H9 (cell line): ENCODE data around the gene UBTF. TPM values are rescaled to one million over a fixed set of nuclear protein-coding genes. Genes with fewer than 3 reads are reported as not detected.

ENCODE experiments used
- DNase-seq: peaks from one replicate; pipeline ENCODE4 v3.0.0-alpha.2; 2017
- H2AFZ ChIP-seq: one replicate; pipeline ENCODE4 v1.6.1; 2013; ENCODE audit warnings: mild to moderate bottlenecking, low read length, control low read depth, moderate library complexity
- H2AK5ac ChIP-seq: 2 replicates; pipeline ENCODE4 v1.6.1; 2013; ENCODE audit warnings: low read length, control low read depth, mixed read lengths; ENCODE audit not compliant: insufficient read length
- H2BK120ac ChIP-seq: one replicate; pipeline ENCODE4 v1.6.1; 2013; ENCODE audit warnings: low read depth, mild to moderate bottlenecking, low read length, control low read depth, inconsistent platforms; ENCODE audit not compliant: poor library complexity, severe bottlenecking
- H2BK12ac ChIP-seq: 2 replicates; pipeline ENCODE4 v1.6.1; 2013; ENCODE audit warnings: low read length, control low read depth, mixed read lengths, low read depth; ENCODE audit not compliant: insufficient read length
- H2BK15ac ChIP-seq: 2 replicates; pipeline ENCODE4 v1.6.1; 2013; ENCODE audit warnings: low read depth, low read length, control low read depth
- H2BK20ac ChIP-seq: one replicate; pipeline ENCODE4 v1.6.1; 2013; ENCODE audit warnings: low read depth, mild to moderate bottlenecking, low read length, control low read depth, inconsistent platforms; ENCODE audit not compliant: poor library complexity, severe bottlenecking
- H2BK5ac ChIP-seq: 2 replicates; pipeline ENCODE4 v1.6.1; 2013; ENCODE audit warnings: low read length, control low read depth, mixed read lengths; ENCODE audit not compliant: insufficient read length
- H3K14ac ChIP-seq: 2 replicates; pipeline ENCODE4 v1.6.1; 2013; ENCODE audit warnings: low read length, control low read depth; ENCODE audit not compliant: insufficient read depth
- H3K18ac ChIP-seq: 2 replicates; pipeline ENCODE4 v1.6.1; 2013; ENCODE audit warnings: low read depth, mild to moderate bottlenecking, mixed read lengths, low read length, control low read depth; ENCODE audit not compliant: insufficient read length
- H3K23ac ChIP-seq: 2 replicates; pipeline ENCODE4 v1.6.1; 2013; ENCODE audit warnings: low read length, control low read depth, mixed read lengths, low read depth; ENCODE audit not compliant: insufficient read length
- H3K23me2 ChIP-seq: 2 replicates; pipeline ENCODE4 v1.6.1; 2013; ENCODE audit warnings: low read depth, mild to moderate bottlenecking, mixed read lengths, low read length, control low read depth; ENCODE audit not compliant: insufficient read length, poor library complexity, severe bottlenecking
- H3K27ac ChIP-seq: 2 replicates; pipeline ENCODE4 v1.5.1; 2013; ENCODE audit warnings: low read length, control low read depth, mixed read lengths, low read depth; ENCODE audit not compliant: insufficient read length
- H3K27me3 ChIP-seq: 2 replicates; pipeline ENCODE4 v1.6.1; 2013; ENCODE audit warnings: low read length, control low read depth, inconsistent platforms; ENCODE audit not compliant: insufficient read depth
- H3K4ac ChIP-seq: 2 replicates; pipeline ENCODE4 v1.6.1; 2013; ENCODE audit warnings: low read depth, mild to moderate bottlenecking, control low read depth, inconsistent platforms, low read length, moderate library complexity
- H3K4me1 ChIP-seq: 2 replicates; pipeline ENCODE4 v1.6.1; 2013; ENCODE audit warnings: low read length, control low read depth, inconsistent platforms; ENCODE audit not compliant: insufficient read depth
- H3K4me2 ChIP-seq: 2 replicates; pipeline ENCODE4 v1.6.1; 2013; ENCODE audit warnings: low read length, control low read depth, mixed read lengths; ENCODE audit not compliant: insufficient read length, insufficient read depth
- H3K56ac ChIP-seq: 2 replicates; pipeline ENCODE4 v1.6.1; 2013; ENCODE audit warnings: low read depth, mild to moderate bottlenecking, mixed read lengths, low read length, control low read depth; ENCODE audit not compliant: insufficient read length
- H3K79me1 ChIP-seq: 2 replicates; pipeline ENCODE4 v1.6.1; 2013; ENCODE audit warnings: low read depth, mild to moderate bottlenecking, moderate library complexity, low read length, control low read depth, inconsistent platforms; ENCODE audit not compliant: insufficient read depth, poor library complexity, severe bottlenecking
- H3K79me2 ChIP-seq: 2 replicates; pipeline ENCODE4 v1.6.1; 2013; ENCODE audit warnings: low read length, control low read depth, inconsistent platforms; ENCODE audit not compliant: insufficient read depth
- H3K9ac ChIP-seq: 2 replicates; pipeline ENCODE4 v1.6.1; 2013; ENCODE audit warnings: low read length, control low read depth, mixed read lengths; ENCODE audit not compliant: insufficient read length; ENCODE audit errors: extremely low read depth
- H3K9me3 ChIP-seq: one replicate; pipeline ENCODE4 v1.6.1; 2013; ENCODE audit warnings: low read depth, low read length, inconsistent platforms; ENCODE audit not compliant: control insufficient read depth
- H3T11ph ChIP-seq: one replicate; pipeline ENCODE4 v1.6.1; 2013; ENCODE audit warnings: mild to moderate bottlenecking, low read length, control low read depth, inconsistent platforms
- H4K20me1 ChIP-seq: one replicate; pipeline ENCODE4 v1.6.1; 2013; ENCODE audit not compliant: control insufficient read depth, insufficient read length, insufficient read depth
- H4K5ac ChIP-seq: 2 replicates; pipeline ENCODE4 v1.6.1; 2013; ENCODE audit warnings: low read depth, mild to moderate bottlenecking, mixed read lengths, low read length, control low read depth; ENCODE audit not compliant: insufficient read length
- H4K8ac ChIP-seq: replicated peaks from 2 replicates; pipeline ENCODE4 v1.6.1; 2013; ENCODE audit warnings: low read length, control low read depth, mixed read lengths, low read depth; ENCODE audit not compliant: insufficient read length
- H4K91ac ChIP-seq: 2 replicates; pipeline ENCODE4 v1.6.1; 2013; ENCODE audit warnings: low read depth, mild to moderate bottlenecking, moderate library complexity, mixed read lengths, low read length, control low read depth; ENCODE audit not compliant: insufficient read length
- H3K27ac Mint-ChIP-seq, 3 experiments: 2 replicates in 2 of 3; 3 replicates in 1 of 3; pipeline ENCODE4 v1.8.0; 2020 to 2021; ENCODE audit warnings: mixed read lengths in 3 of 3, mild to moderate bottlenecking in 1 of 3, moderate library complexity in 1 of 3
- H3K27me3 Mint-ChIP-seq: 2 replicates; pipeline ENCODE4 v1.8.0; 2021; ENCODE audit warnings: low read depth, mild to moderate bottlenecking, moderate library complexity, mixed read lengths
- H3K36me3 Mint-ChIP-seq, 3 experiments: 2 replicates in 2 of 3; 3 replicates in 1 of 3; pipeline ENCODE4 v1.8.0; 2020 to 2021; ENCODE audit warnings: low read depth in 3 of 3, mixed read lengths in 3 of 3; ENCODE audit not compliant: insufficient read depth in 1 of 3
- H3K4me1 Mint-ChIP-seq, 2 experiments: 2 replicates each; pipeline ENCODE4 v1.8.0; 2020; ENCODE audit warnings: mixed read lengths in 2 of 2
- H3K4me3 Mint-ChIP-seq, 2 experiments: 2 replicates in 1 of 2; 3 replicates in 1 of 2; pipeline ENCODE4 v1.8.0; 2020 to 2021; ENCODE audit warnings: mild to moderate bottlenecking in 2 of 2, mixed read lengths in 2 of 2, moderate library complexity in 1 of 2
- H3K9me3 Mint-ChIP-seq, 2 experiments: 2 replicates in 1 of 2; 3 replicates in 1 of 2; pipeline ENCODE4 v1.8.0; 2020; ENCODE audit warnings: mild to moderate bottlenecking in 2 of 2, mixed read lengths in 2 of 2, moderate library complexity in 1 of 2
- CTCF ChIP-seq: fragments of 200-600 bp; sonication (generic); conservative IDR thresholded peaks from 3 replicates; pipeline ENCODE4 v1.8.0; 2021; ENCODE audit warnings: antibody characterized with exemption, mild to moderate bottlenecking
- WGBS: extraction: QIAGEN DNeasy Blood & Tissue Kit; methylation state at CpG from one replicate; pipeline ENCODE4 v1.1.7; 2013; ENCODE audit warnings: missing lambda C conversion rate, low lambda C conversion rate, mixed read lengths; ENCODE audit not compliant: insufficient read length; ENCODE audit errors: extremely low coverage; 5-methylcytosine and 5-hydroxymethylcytosine counted together
- total RNA-seq: library from RNA; stranded (reverse); gene quantifications from 2 replicates; pipeline ENCODE4 v1.2.1, GENCODE V29; 2021

UBTF gene
- total RNA-seq, 1 experiment from 2014 or later: 151 TPM

- H2AFZ ChIP-seq: no peak overlapping the region
- no peak overlapping the region for H4K8ac ChIP-seq
- H3T11ph ChIP-seq: no peak overlapping the region
- H2AK5ac ChIP-seq: no peak overlapping the region
- H3K56ac ChIP-seq: no peak overlapping the region
- H3K23ac ChIP-seq: no peak overlapping the region
- no peaks in the 10 kb centered on the region for H4K20me1 ChIP-seq
- H4K91ac ChIP-seq: no peak overlapping the region
- Mint-ChIP-seq H3K36me3 (peaks cover 0 to 13% (median 9%) of the 10 kb centered on the region in 3 experiments; a peak in 5 of 7 replicates), H3K27ac (peak overlapping the region; percentile 88 to 98 (median 92); a peak in 5 of 7 replicates), H3K9me3 (no peaks in the 10 kb centered on the region; a peak in 1 of 5 replicates), H3K27me3 (no peaks in the 10 kb centered on the region; the same call in 1 of the 2 replicates), H3K4me3 (peak overlapping the region; percentile 83 to 90), H3K4me1 (peaks cover 16 to 20% of the 10 kb centered on the region in 2 experiments)
- H3K9ac ChIP-seq: peak overlapping the region; percentile 5
- H3K27ac ChIP-seq: no peak overlapping the region
- no peak overlapping the region for H2BK12ac ChIP-seq
- H3K4me2 ChIP-seq: peak overlapping the region; percentile 88
- peaks cover 6% of the 10 kb centered on the region; the same call in 1 of the 2 replicates for H3K79me2 ChIP-seq
- peaks cover 6% of the 10 kb centered on the region for H3K79me1 ChIP-seq
- H2BK5ac ChIP-seq: no peak overlapping the region
- no peak overlapping the region for H4K5ac ChIP-seq
- H2BK15ac ChIP-seq: no peak overlapping the region
- DNase-seq: no peak
- H2BK20ac ChIP-seq: no peak overlapping the region
- no peak overlapping the region for H2BK120ac ChIP-seq
- no peak for TF ChIP-seq CTCF
- no peak overlapping the region for H3K18ac ChIP-seq
- H3K9me3 ChIP-seq: no peaks in the 10 kb centered on the region
- no peaks in the 10 kb centered on the region for H3K27me3 ChIP-seq
- H3K4ac ChIP-seq: no peak overlapping the region
- WGBS: no CpG with 5 or more reads among the region's 17 CpGs
- H3K14ac ChIP-seq: no peak overlapping the region
- peaks cover 27% of the 10 kb centered on the region for H3K23me2 ChIP-seq
- 0 out of 2 replicates have a peak, but pooled peaks cover 4% of the 10 kb centered on the region for H3K4me1 ChIP-seq
Measured at GRCh38 chr17:44221862-44222111, 2.3 kb upstream of the UBTF start.
